HCT116 (cell line): ENCODE data around the gene EFL1. TPM values are rescaled to one million over a fixed set of nuclear protein-coding genes. Genes with fewer than 3 reads are reported as not detected.
"Not testable (repeated sequence)": the region's sequence is repeated elsewhere in the genome, so short reads cannot be mapped to it uniquely, and the experiment has no call there.

Experiments used
- ATAC-seq: fragments of 200-7000 bp; cut with Tn5 transposase; 2 replicates; pipeline ENCODE4 v1.9.1; 2020; ENCODE audit warnings: mild to moderate bottlenecking, moderate library complexity
- BruUV-seq: library from RNA; stranded (reverse); fragments of 400-500 nt; replicated peaks from 2 replicates; lab custom pipeline; 2021; lab: Mats Ljungman, UMichigan
- CTCF ChIA-PET: fragments of 300-600 bp; sonication (Branson Sonifier 250); formaldehyde crosslinking; loops from one replicate; lab custom pipeline; 2021; ENCODE audit warnings: antibody characterized with exemption; lab: Charles Lee
- POLR2A ChIA-PET: fragments of 300-600, 350-600 bp; sonication (Branson Sonifier 250); formaldehyde crosslinking; loops from one replicate; lab custom pipeline; 2021; ENCODE audit warnings: antibody characterized with exemption; lab: Charles Lee
- RAD21 ChIA-PET, 2 experiments: fragments of 300-600 bp; sonication (Branson Sonifier 250); formaldehyde crosslinking; loops; one replicate each; lab custom pipeline; 2023; ENCODE audit warnings: low total read pairs in 2 of 2; ENCODE audit not compliant: uncharacterized antibody in 2 of 2, unreplicated experiment in 2 of 2, low non-redundant PET in 1 of 2; lab: Charles Lee
- DNase-seq: peaks from one replicate; pipeline ENCODE4 v3.0.0-alpha.2; 2010; ENCODE audit warnings: low read depth, low spot score
- H2AFZ ChIP-seq: fragments of 200-600 bp; shearing (Covaris generic), sonication (generic); 2 replicates; pipeline ENCODE4 v1.6.1; 2017; ENCODE audit warnings: low read depth, mixed run types, mixed read lengths, antibody characterized with exemption, low read length; ENCODE audit not compliant: poor library complexity, severe bottlenecking
- H3K27ac ChIP-seq: 2 replicates; pipeline ENCODE4 v1.5.1; 2012; ENCODE audit warnings: low read depth, low read length
- H3K27me3 ChIP-seq: fragments of 200-600 bp; sonication (generic); 2 replicates; pipeline ENCODE4 v1.6.1; 2016; ENCODE audit warnings: mixed run types, low read length, mixed read lengths; ENCODE audit not compliant: insufficient read depth
- H3K36me3 ChIP-seq, 2 experiments: fragments of 200-500 bp in 1 of 2; fragments of 200-600 bp in 1 of 2; sonication (Bioruptor generic) in 1 of 2; sonication (generic) in 1 of 2; 2 replicates each; pipeline versions ENCODE4 v1.5.1 to v1.6.1; 2014 to 2016; ENCODE audit warnings: low read length in 2 of 2, inconsistent platforms in 1 of 2, mixed read lengths in 1 of 2, mixed run types in 1 of 2; ENCODE audit not compliant: insufficient read depth in 2 of 2, control insufficient read depth in 1 of 2
- H3K4me1 ChIP-seq, 2 experiments: fragments of 200-600 bp in 1 of 2; sonication (generic) in 1 of 2; 2 replicates each; pipeline versions ENCODE4 v1.5.1 to v1.6.1; 2012 to 2017; ENCODE audit warnings: low read length in 2 of 2, inconsistent platforms in 1 of 2, mild to moderate bottlenecking in 1 of 2, mixed read lengths in 1 of 2, mixed run types in 1 of 2, moderate library complexity in 1 of 2; ENCODE audit not compliant: insufficient read depth in 2 of 2, control insufficient read depth in 1 of 2
- H3K4me2 ChIP-seq: fragments of 200-600 bp; sonication (generic); 2 replicates; pipeline ENCODE4 v1.6.1; 2017; ENCODE audit warnings: mixed run types, low read length, mixed read lengths
- H3K4me3 ChIP-seq, 2 experiments: fragments of 200-600 bp in 1 of 2; sonication (generic) in 1 of 2; replicated peaks in 1 of 2; 2 replicates each; pipeline ENCODE4 v1.5.1; 2011 to 2016; ENCODE audit warnings: low read length in 2 of 2, control low read depth in 1 of 2, low read depth in 1 of 2, mild to moderate bottlenecking in 1 of 2, mixed read lengths in 1 of 2, mixed run types in 1 of 2
- H3K79me2 ChIP-seq: fragments of 200-600 bp; sonication (generic); 2 replicates; pipeline ENCODE4 v1.6.1; 2017; ENCODE audit warnings: mild to moderate bottlenecking, mixed run types, low read length, moderate library complexity, mixed read lengths; ENCODE audit not compliant: insufficient read depth
- H3K9ac ChIP-seq: fragments of 200-600 bp; sonication (generic); 2 replicates; pipeline ENCODE4 v1.6.1; 2016; ENCODE audit warnings: low read length, mixed read lengths
- H3K9me2 ChIP-seq: fragments of 200-600 bp; sonication (generic), shearing (Covaris generic); 2 replicates; pipeline ENCODE4 v1.6.1; 2017; ENCODE audit warnings: mixed run types, mild to moderate bottlenecking, moderate library complexity; ENCODE audit not compliant: insufficient read depth
- H3K9me3 ChIP-seq, 2 experiments: fragments of 200-500 bp in 1 of 2; fragments of 200-600 bp in 1 of 2; sonication (Bioruptor generic) in 1 of 2; sonication (generic) in 1 of 2; 2 replicates each; pipeline ENCODE4 v1.6.1; 2014 to 2017; ENCODE audit warnings: low read length in 2 of 2, mixed read lengths in 2 of 2, inconsistent platforms in 1 of 2, low read depth in 1 of 2, mild to moderate bottlenecking in 1 of 2, mixed run types in 1 of 2, moderate library complexity in 1 of 2; ENCODE audit not compliant: control insufficient read depth in 1 of 2, insufficient read depth in 1 of 2
- H4K20me1 ChIP-seq: fragments of 200-600 bp; sonication (generic), shearing (Covaris generic); 2 replicates; pipeline ENCODE4 v1.6.1; 2017; ENCODE audit warnings: mixed run types, mild to moderate bottlenecking, moderate library complexity; ENCODE audit not compliant: insufficient read depth
- intact Hi-C: fragments of 100-400 bp; cut with micrococcal nuclease; formaldehyde crosslinking; loops from 2 replicates; pipeline ENCODE4 v1.10.0; 2022
- total RNA-seq: library from RNA; stranded (reverse); gene quantifications from one replicate; pipeline ENCODE4 v1.2.1, GENCODE V29; 2021; ENCODE audit not compliant: unreplicated experiment

The EFL1 gene
- total RNA-seq, 1 experiment from 2014 or later, result 12.7 TPM

DNA sequence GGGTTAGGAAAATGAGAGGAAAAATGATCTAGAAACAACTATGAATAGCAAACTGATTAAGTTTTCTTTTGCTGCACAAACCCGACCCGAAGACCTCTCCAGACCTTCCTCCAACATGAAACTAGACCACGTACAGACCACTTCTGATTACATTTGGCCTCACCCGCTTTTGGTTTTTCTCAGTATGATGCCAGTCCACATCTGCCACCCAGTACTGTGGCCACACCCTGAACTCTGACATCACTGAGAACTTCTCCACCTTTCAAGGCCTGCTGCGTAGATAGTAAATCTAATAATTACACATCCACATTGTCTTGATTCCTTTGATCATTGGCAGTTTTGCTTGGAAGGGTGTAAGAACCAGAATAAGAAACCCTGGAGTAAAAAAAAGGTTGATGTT is 16.6 kb downstream of the EFL1 start:
- H3K79me2 ChIP-seq, H3K9me3 ChIP-seq, H3K27me3 ChIP-seq, CTCF ChIA-PET, H3K4me2 ChIP-seq, H3K9ac ChIP-seq, ATAC-seq, BruUV-seq, DNase-seq, H3K4me3 ChIP-seq, RAD21 ChIA-PET, intact Hi-C loops, H3K4me1 ChIP-seq, H3K27ac ChIP-seq, H3K9me2 ChIP-seq, POLR2A ChIA-PET, H2AFZ ChIP-seq, H3K36me3 ChIP-seq, H4K20me1 ChIP-seq: not testable (repeated sequence)

GRCh38 chr15:82243644-82244043 is 18.9 kb downstream of the EFL1 start:
- H2AFZ ChIP-seq, H3K9ac ChIP-seq, H3K4me3 ChIP-seq, H3K27me3 ChIP-seq, DNase-seq, H3K4me1 ChIP-seq, H3K27ac ChIP-seq, BruUV-seq, ATAC-seq, POLR2A ChIA-PET, RAD21 ChIA-PET, H3K9me2 ChIP-seq, CTCF ChIA-PET, intact Hi-C loops, H3K79me2 ChIP-seq, H3K4me2 ChIP-seq, H4K20me1 ChIP-seq, H3K36me3 ChIP-seq, H3K9me3 ChIP-seq: not testable (repeated sequence)

DNA sequence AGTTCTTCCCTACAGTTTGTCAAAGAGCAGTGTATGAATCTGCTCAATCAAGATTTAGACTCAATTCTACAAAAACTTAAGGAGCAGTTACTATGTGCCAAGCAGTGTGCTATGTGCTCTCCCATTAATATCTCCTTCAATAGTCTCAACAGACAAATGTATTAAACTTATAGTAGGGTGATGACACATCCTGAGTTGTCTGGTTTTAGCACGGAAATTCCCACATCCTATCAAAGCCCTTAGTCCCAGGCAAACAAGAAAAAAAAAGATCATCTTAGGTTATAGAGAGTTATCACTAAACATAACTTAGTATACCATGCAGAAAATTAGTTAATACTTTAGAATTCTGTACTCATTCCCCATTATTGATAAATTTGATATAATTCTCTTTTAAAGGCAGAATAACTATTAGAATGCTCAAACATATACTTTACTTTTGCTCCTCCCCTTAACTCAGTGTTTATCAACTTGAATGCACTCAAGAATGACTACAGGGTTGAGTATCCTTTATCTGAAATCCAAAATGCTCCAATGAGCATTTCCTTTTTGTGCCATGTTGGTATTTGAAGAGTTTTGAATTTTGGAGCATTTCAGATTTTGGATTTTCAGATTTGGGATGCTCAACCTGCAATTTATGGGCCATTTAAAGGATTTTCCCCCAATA is 20.6 kb downstream of the EFL1 start:
- CTCF ChIA-PET, intact Hi-C loops, H3K27me3 ChIP-seq, H3K27ac ChIP-seq, H3K9ac ChIP-seq, ATAC-seq, H2AFZ ChIP-seq, H3K36me3 ChIP-seq, BruUV-seq, H3K4me2 ChIP-seq, POLR2A ChIA-PET, H3K9me3 ChIP-seq, DNase-seq, H4K20me1 ChIP-seq, H3K4me3 ChIP-seq, H3K4me1 ChIP-seq, RAD21 ChIA-PET, H3K9me2 ChIP-seq, H3K79me2 ChIP-seq: not testable (repeated sequence)
